ENCODE measurements around the gene ULK4.

- no peak for TF ChIP-seq CTCF (conservative IDR thresholded peaks at IDR 0.05)
- TF ChIP-seq ZFX (IDR thresholded peaks at IDR 0.05): no peak
Observed at GRCh38 chr3:41668379-41668778, 293.5 kb downstream of the ULK4 start.

All from C4-2B (cell line).